AML-193 (cell line): ENCODE results near the gene EXOC3L4.
"Not testable (repeated sequence)": the region's sequence is repeated elsewhere in the genome, so short reads cannot be mapped to it uniquely, and the experiment has no call there.

Experiments used
- DNase-seq, 2 experiments: peaks; one replicate each; lab custom pipeline; 2025; lab: John Stamatoyannopoulos, UW

Gene EXOC3L4

DNA sequence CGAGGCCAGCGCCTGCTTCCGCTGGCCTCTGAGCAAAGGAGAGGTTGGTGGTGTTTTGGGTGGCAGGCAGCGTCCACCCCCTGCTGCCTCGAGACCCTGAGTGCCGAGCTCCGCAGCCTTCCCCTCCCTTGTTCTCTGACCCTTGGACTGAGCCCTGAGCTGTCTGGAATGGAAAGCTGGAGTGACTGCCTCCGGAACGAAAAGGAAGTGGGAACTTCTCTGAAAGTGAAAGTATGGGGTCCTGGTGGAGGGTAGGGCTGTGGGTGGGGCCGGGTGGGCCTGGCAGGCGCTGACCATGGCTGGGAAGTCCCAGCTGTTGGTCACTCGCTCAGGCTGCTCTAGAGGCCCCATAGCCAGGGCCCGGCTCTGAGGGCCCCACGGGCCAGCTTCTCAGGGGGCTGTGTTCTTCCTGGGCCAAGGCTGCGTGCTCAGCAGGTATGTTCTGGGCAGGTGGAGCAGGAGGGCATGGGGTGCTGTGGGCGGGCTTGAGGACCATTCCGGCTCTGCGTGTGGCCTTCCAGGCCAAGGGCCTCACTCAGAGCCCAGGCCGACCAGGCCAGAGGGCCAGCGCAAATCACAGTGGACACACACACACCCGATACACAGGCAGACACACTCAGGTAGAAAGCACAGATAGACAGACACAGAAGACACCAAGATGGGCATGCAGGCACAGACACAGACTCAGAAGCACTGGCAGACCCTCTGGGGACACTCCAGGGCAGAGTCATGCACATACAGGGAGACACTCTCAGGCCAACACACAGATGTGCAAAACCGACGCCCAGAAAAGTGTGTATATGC is at the start of gene EXOC3L4:
TSS of gene EXOC3L4 (plus strand) at position 320 of the 804 bp plus-strand sequence. CDS start 5,495 bp downstream, outside the sequence.
- no peak for DNase-seq

DNA sequence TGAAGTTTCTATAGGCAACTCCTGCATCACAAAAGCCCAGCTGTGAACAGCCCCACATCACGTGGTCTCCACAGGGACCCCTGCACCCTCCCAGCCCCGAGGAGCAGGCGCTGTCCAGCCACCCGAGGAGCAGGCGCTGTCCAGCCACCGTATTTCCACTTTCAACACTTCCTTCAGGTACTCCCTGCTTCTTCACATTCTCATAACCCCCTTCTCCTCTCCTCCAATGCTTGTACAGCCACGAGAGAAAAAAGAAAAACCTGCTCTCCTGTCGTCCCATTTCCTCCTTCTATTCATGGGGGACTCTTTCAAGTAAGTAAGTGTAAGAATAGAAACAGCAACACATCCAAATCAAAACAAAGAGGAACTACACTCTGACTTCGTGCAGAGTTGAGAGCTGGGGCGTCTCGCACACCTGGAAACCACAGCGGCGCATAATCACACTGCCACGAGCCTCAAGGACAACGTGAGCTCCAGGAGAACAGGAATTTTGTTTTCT is 49.1 kb upstream of the EXOC3L4 start:
- DNase-seq = no peak

DNA sequence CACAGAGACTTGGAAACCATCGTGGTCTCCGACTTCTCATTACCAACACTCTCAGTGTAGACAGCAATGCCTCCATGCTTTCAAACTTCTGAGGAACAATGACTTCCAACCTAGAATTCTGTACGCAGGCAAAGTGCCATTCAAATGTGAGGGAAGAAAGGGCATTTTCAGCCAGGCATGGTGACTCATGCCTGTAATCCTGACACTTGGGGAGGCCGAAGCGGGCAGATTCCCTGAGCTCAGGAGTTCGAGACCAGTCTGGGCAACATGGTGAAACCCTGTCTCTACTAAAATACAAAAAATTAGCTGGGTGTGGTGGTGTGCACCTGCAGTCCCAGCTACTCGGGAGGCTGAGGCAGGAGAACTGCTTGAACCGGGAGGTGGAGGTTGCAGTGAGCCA is 47.1 kb upstream of the EXOC3L4 start:
- not testable (repeated sequence) for DNase-seq

DNA sequence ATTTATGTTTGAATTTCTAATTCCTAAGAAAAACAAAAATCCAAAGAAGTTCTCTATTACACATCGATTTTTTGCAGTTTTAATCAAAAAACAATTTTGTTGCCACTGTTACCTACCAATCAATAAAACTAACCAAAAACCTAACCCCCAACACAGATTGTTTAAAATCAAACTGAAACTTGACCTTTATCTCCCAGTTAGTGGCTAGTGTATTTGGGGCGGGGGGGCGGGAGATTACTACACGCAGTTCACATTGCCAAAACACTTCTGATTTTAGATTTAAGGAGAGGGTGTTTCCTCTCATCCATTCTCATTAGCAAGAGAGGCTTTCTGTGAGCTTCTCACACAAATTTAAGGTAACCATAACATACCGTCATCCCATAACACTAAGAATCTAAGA is 43.6 kb upstream of the EXOC3L4 start:
- no peak for DNase-seq

DNA sequence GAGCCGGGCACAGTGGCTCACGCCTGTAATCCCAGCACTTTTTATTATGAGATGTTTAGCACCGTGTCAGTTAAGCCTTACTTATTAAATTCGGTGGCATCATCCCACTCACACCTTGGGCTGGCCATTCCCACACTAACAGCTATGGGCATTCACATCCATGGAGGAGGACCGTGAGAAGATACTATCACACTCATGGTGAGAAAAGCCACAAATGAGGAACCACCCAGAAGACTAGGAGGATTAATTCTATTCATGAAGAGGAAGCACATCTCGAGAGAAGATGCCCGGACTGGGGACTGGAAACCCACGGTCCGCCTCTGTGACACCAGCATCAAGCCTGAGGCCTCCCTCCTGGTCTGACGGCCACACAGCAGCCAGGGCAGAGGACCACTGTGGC is 42.1 kb upstream of the EXOC3L4 start:
- DNase-seq = peak; percentile 18 to 44

DNA sequence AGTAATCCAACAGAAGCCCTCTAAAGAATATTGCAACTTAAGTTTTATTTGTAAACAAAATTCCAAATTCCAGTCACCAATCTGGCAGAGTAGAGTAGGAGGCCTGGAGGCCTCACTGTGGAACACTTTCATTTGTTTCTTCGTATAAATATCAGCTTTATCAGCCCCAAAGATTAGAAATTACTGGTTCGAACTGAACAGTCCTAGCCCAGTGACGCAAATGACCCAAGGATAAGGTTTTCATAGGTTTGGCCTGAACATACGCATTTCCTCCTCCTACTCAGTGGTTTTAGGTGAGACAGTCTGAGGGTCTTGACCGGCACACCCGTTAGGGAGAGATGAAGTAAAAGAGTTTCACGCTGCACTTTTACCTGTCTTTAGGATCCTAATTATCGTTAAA is 38.8 kb upstream of the EXOC3L4 start:
- no peak for DNase-seq

DNA sequence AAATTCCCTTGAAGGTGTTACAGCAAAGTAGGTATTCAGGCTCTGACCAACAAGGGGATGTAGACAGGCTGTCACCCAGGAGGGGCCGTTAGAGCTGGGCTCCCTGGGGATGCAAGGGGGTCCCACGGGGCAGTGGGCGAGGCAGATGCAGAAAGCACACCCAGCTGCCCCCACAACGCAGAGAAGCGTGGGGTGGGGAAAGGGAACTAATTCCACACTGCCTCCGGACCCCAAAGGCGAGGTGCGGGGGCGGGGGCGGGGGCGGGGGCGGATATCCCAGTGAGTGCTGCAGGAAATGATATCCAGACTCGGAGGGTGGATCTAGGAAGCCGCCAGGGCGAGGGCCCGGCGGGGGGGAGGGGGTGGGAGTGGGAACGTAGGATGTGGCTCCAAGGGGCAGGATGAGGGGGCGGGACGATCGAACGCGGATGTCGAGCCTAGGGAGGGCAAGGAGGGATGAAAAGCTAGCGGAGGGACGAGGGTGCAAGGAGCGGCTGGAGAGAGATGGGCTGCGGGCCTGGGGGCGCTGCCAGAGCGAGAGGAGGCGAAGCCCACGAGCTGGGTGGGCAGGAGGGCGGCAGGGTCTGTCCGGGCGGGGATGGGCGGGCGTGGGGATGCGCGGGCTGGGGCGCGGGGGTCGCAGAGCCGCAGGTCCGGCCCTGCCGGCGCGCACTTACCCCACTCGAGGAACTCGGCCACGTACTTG is 38.0 kb upstream of the EXOC3L4 start:
- no peak for DNase-seq

DNA sequence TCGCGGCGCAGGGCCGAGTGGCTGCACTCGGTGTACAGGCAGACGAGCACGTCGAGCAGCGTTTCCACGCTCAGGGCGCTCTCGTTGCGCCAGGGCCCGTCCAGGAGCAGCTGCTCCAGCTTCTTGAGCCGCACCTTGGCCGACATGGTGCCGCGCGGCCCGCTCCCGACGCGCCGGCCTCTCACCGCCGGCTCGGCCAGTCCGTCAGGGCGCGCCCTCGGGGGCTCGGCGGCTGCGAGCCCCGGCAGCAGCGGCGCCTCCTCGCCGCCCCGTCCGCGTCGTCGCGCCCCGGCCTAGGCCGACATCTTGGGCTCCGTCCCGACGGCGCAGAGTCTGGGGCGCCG is 37.5 kb upstream of the EXOC3L4 start:
- no peak for DNase-seq

DNA sequence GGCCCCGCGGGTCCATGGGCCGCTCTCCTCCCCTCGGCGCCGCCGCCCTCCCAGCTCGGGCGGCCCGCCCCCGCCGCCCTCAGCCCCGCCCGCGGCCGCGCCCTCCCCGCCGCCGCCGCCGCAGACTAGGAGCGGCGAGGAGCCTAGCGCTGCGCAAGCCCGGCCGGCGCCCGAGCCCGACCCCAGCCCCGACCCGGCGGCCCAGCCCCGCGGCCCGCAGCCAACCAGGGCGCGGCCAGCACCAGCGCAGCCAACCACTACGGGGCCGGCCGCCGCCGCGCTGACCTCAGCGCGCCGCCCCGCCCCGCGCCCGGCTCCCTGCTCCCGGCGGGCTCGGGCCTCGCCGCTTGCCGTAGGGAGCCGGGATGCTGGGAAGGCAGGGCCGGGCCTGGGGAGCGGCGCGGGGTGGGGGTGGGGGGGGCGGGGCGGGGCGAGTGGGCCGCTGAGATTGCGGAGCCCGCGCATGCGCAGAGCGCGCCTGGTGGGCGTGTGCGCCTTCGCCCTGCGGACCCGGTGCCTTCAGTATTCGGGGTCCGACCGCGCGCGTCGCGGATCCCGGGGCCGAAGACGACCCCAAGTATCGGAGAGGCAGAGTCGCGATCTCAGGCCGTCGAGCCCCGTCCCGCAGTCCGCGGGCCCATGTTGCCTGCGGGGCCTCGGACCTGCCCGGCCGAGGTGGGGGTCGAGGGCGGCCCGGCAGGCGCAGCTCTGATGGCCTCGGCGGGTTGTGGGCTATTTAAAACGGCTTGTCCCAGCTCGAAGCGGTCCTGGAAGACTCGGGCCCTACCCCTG is 37.0 kb upstream of the EXOC3L4 start, which contains the start of gene CDC42BPB:
TSS of gene CDC42BPB (minus strand) at position 178 of the 792 bp plus-strand sequence. CDS start 376 bp downstream, outside the sequence.
- no peak for DNase-seq

DNA sequence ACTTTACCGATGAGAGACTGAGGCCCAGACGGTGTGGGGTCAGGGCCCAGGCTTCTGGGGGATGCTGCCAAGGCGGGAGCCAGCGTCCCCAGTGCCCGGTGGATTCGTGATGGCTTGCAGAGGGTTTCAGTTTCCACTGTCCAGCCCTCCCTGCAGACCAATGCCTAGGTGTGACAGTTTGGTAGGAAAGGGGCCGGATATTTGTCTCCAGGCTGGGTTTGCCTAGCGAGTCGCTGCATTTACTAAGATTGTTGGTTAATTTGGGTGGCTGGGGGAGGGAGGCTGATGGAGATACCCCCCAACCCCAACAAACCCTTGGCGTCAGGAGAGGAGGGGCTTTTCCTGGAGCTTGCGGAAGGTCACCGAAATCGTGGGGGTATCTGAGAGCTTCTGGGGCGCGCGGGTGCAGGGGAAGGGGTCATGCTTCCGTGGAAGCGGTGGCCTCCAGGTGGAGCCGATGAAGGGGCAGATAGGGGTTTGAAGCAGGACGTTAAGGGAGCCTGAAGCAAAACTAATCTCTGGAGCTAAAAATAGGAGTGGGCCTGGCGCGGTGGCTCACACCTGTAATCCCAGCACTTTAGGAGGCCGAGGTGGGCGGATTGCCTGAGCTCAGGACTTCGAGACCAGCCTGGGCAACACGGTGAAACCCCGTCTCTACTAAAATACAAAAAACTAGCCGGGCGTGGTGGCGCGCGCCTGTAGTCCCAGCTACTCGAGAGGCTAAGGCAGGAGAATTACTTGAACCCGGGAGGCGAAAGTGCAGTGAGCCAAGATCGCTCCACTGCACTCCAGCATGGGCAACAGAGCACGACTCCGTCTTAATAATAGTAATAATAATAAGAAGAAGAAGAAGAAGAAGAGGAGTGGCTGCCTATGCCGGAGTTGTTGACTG is 36.1 kb upstream of the EXOC3L4 start:
- DNase-seq = no peak

DNA sequence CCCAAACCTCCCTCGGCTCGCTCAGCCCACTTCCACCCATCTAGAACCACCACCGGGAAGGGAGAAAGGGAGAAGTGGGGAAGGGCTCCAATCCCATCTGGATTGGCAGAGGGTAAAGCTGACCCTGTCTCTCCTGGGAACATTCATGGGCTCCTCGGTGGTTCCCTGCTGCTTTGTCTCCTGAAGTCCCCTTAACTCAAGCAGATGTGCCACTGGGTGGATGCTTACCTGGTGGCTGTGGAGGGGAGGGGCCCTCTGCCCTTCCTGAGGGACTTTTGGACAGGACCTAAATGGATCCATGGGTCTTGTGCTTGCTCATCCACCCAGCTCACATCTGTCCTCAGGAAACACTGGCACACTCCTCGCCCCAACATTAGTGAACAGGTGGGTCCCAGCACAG is 35.0 kb upstream of the EXOC3L4 start:
- no peak for DNase-seq

DNA sequence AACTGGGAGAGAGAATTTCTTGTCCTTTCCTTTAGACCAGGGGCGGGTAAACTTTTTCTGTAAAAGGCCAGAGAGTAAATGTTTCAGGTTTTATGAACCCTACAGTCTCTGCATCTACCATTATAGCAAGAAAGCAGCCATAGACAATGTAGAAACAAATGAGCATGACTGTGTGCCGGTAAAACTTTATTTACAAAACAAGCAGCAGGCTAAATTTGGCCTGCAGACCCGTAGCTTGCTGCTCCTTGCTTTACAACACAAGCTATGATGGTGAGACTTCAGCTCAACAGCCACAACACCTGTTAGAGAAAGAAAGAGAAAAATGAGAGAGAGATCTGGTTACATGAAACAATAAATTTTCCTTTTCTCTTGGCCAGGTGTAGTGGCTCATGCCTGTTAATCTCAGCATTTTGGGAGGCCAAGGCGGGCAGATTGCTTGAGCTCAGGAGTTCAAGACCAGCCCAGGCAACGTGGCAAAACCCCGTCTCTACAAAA is 33.0 kb upstream of the EXOC3L4 start:
- no peak for DNase-seq

DNA sequence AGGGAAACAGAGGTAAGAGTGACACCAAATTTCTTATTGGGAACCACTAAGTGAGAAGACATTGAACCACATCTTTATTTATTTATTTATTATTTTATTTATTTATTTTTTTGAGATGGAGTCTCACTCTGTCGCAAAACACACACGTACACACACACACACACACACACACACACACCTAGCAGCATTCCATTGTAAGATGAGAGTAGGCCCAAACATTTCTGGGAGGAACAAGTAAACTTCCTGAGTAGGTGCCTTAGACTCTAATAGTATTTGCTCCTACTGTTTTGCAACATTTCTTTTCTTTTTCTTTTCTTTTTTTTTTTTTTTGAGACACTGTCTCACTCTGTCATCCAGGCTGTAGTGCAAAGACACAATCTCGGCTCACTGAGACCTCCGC is 30.1 kb upstream of the EXOC3L4 start:
- no peak for DNase-seq

DNA sequence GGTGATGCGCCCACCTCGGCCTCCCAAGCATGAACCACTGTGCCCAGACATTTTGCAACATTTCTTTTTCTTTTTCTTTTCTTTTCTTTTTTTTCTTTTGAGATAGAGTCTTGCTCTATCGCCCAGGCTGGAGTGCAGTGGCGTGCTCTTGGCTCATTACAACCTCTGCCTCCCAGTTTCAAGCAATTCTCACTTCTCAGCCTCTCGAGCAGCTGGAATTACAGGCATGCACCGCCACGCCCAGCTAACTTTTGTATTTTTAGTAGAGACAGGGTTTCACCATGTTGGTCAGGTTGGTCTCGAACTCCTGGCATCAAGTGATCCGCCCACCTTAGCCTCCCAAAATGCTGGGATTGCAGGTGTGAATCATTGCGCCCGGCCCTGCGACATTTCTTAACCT is 29.5 kb upstream of the EXOC3L4 start:
- no peak for DNase-seq

DNA sequence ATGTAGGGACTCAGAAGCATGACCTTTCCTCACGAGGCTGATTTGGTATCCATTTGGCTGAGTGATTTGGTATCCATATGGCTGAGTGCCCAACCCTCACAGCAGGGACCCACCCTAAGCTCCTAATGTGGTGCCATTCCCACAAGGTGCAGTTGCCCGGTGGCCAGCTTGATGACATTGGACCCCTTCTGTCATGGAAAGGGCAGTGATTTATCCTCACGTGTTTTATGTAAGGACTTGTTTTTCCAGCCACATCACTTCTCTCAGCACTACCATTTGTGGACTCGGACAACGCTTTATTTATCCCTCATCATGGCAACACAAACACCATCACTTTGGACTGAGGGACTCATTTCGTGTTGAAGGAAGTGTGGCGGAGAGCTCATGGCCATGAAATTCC is 28.7 kb upstream of the EXOC3L4 start:
- no peak for DNase-seq

DNA sequence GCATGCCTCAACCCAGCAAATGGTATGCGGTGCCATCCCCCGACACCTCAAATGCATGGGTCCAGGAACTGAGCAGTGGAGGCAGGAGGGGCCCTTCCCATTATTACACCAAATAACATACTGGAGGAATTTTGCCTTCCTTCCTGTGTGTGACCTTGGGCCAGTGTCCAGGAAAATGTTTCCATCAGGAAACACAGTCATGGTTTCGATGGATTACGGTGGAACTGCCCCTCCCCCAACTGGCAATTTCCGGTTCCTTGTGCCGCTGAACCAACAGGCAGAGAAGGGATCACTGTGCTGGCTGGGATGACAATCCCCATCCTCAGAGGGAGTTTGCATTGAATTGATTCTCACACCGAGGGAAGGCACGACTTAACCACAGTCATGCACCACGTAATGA is 28.1 kb upstream of the EXOC3L4 start:
- DNase-seq = no peak

DNA sequence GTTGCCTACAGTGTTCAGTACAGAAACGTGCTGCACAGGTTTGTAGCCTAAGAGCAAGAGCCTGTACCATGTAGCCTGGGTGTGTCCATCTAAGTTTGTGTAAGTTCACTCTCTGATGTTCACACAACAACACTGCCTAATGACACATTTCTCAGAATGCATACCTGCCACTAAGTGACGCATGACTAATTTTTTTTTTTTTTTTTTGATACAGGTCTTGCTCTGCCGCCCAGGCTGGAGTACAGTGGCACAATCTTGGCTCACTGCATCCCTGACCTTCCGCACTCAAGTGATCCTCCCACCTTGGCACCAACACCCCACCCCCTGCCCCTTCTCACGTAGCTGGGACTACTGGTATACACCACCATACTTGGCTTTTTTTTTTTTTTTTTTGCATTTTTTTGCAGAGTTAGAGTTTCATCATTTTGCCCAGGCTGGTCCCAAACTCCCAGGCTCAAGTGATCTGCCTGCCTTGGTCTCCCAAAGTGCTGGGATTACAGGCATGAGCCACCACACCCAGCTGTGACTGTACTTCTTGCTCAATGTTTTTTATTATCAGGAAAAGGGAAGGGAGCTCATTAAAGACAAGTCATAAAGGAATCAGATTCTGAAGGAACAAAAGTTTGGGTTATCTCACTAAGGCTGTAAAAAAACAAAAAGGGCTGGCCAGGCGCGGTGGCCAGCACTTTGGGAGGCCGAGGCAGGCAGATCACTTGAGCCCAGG is 27.1 kb upstream of the EXOC3L4 start:
- no peak for DNase-seq

DNA sequence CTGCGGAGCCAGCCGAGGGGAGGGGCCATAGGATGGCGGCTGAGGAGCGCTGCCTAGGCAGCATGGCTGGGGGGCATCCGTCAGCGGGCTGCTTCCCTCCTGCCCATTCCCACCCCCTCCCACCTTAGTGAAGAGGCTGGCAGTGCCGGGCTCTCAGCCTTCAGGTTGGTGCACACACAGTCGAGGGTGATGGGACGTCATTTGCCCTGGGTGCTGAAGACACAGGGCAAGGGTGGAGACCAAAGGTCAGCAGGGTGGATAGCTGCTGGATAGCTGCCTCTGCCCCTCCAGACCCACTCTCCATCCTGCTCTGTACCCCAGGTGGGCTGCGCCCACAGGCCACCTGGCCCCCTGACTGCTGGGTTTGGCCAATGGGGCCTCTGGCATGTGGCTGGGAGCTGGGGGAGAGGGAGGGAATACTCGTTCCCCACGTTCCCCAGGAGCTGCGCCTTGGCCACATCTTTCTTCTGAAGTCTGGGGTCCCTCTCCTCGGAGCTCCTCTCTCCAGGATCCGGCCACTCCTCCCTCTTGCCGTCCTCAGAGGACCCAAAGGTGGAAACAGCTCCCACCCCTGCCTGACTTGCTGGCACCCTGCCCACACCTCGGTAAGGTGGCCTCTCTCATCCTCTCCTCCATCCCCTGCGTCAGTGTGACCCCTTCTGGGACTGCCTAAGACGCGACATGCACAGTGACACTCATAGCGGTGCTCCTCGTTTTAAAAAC is 26.0 kb upstream of the EXOC3L4 start:
- no peak for DNase-seq

DNA sequence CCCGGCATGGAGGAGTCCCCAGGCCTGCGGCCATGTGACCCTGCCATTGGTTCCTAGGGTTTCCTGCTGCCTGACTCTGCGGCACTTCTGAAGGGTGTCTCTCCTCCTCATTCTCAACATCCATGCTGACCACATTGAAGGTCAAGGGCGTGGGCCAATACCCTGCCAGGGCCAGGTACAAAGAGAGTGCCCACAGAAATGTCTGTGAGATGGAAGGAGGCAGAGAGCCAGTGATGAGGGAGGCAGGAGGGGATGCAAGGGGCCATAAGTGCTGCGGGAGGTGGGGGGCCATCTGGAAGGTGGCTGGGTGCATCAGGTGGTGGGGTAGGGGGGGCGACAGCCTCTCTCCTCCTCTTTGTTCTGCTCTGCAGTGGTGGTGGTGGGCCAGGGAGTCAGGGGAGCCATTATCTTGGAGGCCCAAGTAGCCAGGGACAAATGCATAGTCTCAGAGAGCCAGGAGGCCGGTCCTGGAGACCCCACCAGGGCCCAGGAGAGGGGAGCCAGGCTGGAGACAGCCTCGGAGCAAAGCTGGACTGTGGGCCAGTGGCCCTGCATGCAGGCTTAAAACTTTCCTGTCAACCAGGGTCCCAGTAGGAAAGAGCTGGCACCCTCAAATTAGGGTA is 24.2 kb upstream of the EXOC3L4 start:
- no peak for DNase-seq
